ENCODE measurements around the gene ELAVL1. TPM values are rescaled to one million over a fixed set of nuclear protein-coding genes. Genes with fewer than 3 reads are reported as not detected.
"Not testable (repeated sequence)": the region's sequence is repeated elsewhere in the genome, so short reads cannot be mapped to it uniquely, and the experiment has no call there.

The ELAVL1 gene
- total RNA-seq, 1 donor from 2014 or later: 116 TPM

GRCh38 chr19:7965259-7965841 is 40.1 kb downstream of the ELAVL1 start:
- no peak for TF ChIP-seq CTCF (IDR thresholded peaks at IDR 0.05; ENCODE audit: unreplicated experiment)
- Mint-ChIP-seq H3K4me3 (no peak overlapping the region), H3K27me3 (ENCODE audit: low read depth) (no peaks in the 10 kb centered on the region), H3K36me3 (peaks cover 28% of the 10 kb centered on the region), H3K27ac (peak overlapping the region; percentile 74), H3K9me3 (no peaks in the 10 kb centered on the region), H3K4me1 (peaks cover 5% of the 10 kb centered on the region)
- DNase-seq (ENCODE audit: low spot score in 2 of 2, unreplicated experiment in 2 of 2): no peak

- H3K4me1 Mint-ChIP-seq: peaks cover 5% of the 10 kb centered on the region
- no peak for TF ChIP-seq CTCF (IDR thresholded peaks at IDR 0.05; ENCODE audit: unreplicated experiment)
- H3K4me3 Mint-ChIP-seq: no peak overlapping the region
- H3K36me3 Mint-ChIP-seq: peaks cover 26% of the 10 kb centered on the region
- DNase-seq (ENCODE audit: low spot score in 2 of 2, unreplicated experiment in 2 of 2): no peak
- H3K9me3 Mint-ChIP-seq: no peaks in the 10 kb centered on the region
- no peaks in the 10 kb centered on the region for H3K27me3 Mint-ChIP-seq (ENCODE audit: low read depth)
- H3K27ac Mint-ChIP-seq: no peak overlapping the region
These were observed 41.9 kb downstream of the ELAVL1 start for GRCh38 chr19:7963566-7963965.

GRCh38 chr19:7962644-7963268 is 42.7 kb downstream of the ELAVL1 start:
- Mint-ChIP-seq H3K27me3 (ENCODE audit: low read depth) (no peaks in the 10 kb centered on the region), H3K27ac (no peak overlapping the region), H3K36me3 (peaks cover 26% of the 10 kb centered on the region), H3K9me3 (no peaks in the 10 kb centered on the region), H3K4me3 (no peak overlapping the region), H3K4me1 (peaks cover 5% of the 10 kb centered on the region)
- no peak for DNase-seq (ENCODE audit: low spot score in 2 of 2, unreplicated experiment in 2 of 2)
- TF ChIP-seq CTCF (IDR thresholded peaks at IDR 0.05; ENCODE audit: unreplicated experiment): no peak

- Mint-ChIP-seq H3K4me3 (no peak overlapping the region), H3K4me1 (peaks cover 5% of the 10 kb centered on the region), H3K27me3 (ENCODE audit: low read depth) (no peaks in the 10 kb centered on the region), H3K27ac (no peak overlapping the region), H3K9me3 (no peaks in the 10 kb centered on the region), H3K36me3 (peaks cover 19% of the 10 kb centered on the region)
- TF ChIP-seq CTCF (IDR thresholded peaks at IDR 0.05; ENCODE audit: unreplicated experiment): no peak
- no peak for DNase-seq (ENCODE audit: low spot score in 2 of 2, unreplicated experiment in 2 of 2)
These were observed 43.4 kb downstream of the ELAVL1 start for GRCh38 chr19:7961920-7962626.

GRCh38 chr19:7961082-7961481 is 44.4 kb downstream of the ELAVL1 start:
- H3K4me3 Mint-ChIP-seq, H3K9me3 Mint-ChIP-seq: not testable (repeated sequence)

GRCh38 chr19:7959211-7959610 is 46.2 kb downstream of the ELAVL1 start:
- no peaks in the 10 kb centered on the region for H3K9me3 Mint-ChIP-seq
- H3K36me3 Mint-ChIP-seq: peaks cover 11% of the 10 kb centered on the region
- no peak for TF ChIP-seq CTCF (IDR thresholded peaks at IDR 0.05; ENCODE audit: unreplicated experiment)
- no peaks in the 10 kb centered on the region for H3K27me3 Mint-ChIP-seq (ENCODE audit: low read depth)
- no peak for DNase-seq (ENCODE audit: low spot score in 2 of 2, unreplicated experiment in 2 of 2)
- H3K27ac Mint-ChIP-seq: no peak overlapping the region
- no peaks in the 10 kb centered on the region for H3K4me1 Mint-ChIP-seq
- H3K4me3 Mint-ChIP-seq: no peak overlapping the region

More at GRCh38 chr19:7961082-7961481, 44.4 kb downstream of the ELAVL1 start:
- H3K27ac Mint-ChIP-seq; H3K4me1 Mint-ChIP-seq; H3K27me3 Mint-ChIP-seq (ENCODE audit: low read depth); DNase-seq (ENCODE audit: low spot score in 2 of 2, unreplicated experiment in 2 of 2): not testable (repeated sequence)
- H3K36me3 Mint-ChIP-seq: peaks cover 16% of the 10 kb centered on the region
